ENCODE results near the gene HRH4. TPM values are rescaled to one million over a fixed set of nuclear protein-coding genes. Genes with fewer than 3 reads are reported as not detected.

HRH4 gene
- total and polyA plus RNA-seq, 2 donors (not counting 3 experiments of a cell fraction or from before 2014, with no cell fraction given), result 0.03 TPM; not detected in 1

DNA sequence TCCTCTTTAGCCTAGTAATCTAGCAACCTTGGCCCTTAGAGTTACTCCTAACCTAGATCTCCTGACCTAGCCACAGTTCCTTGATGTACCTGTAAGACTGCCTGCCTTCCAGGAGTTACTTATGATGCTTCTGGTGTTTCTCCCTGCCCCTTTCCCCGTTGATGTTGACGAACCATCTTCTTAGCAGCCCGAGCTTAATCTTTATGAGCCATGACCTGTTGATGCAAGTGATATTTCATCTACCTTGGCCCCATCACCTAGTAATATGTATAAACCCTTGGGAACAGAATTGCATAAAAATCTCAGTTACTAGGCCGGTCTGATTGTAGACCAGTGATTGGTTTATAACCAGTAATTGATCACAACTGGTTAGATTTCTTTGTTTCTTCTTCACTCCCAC is 31.2 kb upstream of the HRH4 start:
- no peak for TF ChIP-seq EZH2 (IDR thresholded peaks at IDR 0.05; ENCODE audit: borderline replicate concordance, low read depth, low read length, severe bottlenecking)
- TF ChIP-seq, protein P1, sequence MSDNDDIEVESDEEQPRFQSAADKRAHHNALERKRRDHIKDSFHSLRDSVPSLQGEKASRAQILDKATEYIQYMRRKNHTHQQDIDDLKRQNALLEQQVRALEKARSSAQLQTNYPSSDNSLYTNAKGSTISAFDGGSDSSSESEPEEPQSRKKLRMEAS (IDR thresholded peaks at IDR 0.05; ENCODE audit: insufficient read depth, insufficient read length), result no peak
- TF ChIP-seq GATA2 (IDR thresholded peaks at IDR 0.05; ENCODE audit: insufficient read depth, insufficient read length, low read depth, low read length), result no peak
- TF ChIP-seq JUN (IDR thresholded peaks at IDR 0.05; ENCODE audit: borderline replicate concordance, insufficient read depth, insufficient read length, low read depth), result no peak
- TF ChIP-seq POLR2AphosphoS5 (IDR thresholded peaks at IDR 0.05; ENCODE audit: insufficient read depth, low read depth, low read length), result no peak
- TF ChIP-seq MYC (IDR thresholded peaks at IDR 0.05; ENCODE audit: low read depth, low read length), result no peak
- no peak for TF ChIP-seq FOS (IDR thresholded peaks at IDR 0.05; ENCODE audit: borderline replicate concordance, insufficient read depth, low read length)
- no peak for TF ChIP-seq POLR2A (IDR thresholded peaks at IDR 0.05; ENCODE audit: low read depth, low read length)
- TF ChIP-seq, protein P2, sequence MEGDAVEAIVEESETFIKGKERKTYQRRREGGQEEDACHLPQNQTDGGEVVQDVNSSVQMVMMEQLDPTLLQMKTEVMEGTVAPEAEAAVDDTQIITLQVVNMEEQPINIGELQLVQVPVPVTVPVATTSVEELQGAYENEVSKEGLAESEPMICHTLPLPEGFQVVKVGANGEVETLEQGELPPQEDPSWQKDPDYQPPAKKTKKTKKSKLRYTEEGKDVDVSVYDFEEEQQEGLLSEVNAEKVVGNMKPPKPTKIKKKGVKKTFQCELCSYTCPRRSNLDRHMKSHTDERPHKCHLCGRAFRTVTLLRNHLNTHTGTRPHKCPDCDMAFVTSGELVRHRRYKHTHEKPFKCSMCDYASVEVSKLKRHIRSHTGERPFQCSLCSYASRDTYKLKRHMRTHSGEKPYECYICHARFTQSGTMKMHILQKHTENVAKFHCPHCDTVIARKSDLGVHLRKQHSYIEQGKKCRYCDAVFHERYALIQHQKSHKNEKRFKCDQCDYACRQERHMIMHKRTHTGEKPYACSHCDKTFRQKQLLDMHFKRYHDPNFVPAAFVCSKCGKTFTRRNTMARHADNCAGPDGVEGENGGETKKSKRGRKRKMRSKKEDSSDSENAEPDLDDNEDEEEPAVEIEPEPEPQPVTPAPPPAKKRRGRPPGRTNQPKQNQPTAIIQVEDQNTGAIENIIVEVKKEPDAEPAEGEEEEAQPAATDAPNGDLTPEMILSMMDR (IDR thresholded peaks at IDR 0.05; ENCODE audit: extremely low read depth in 1 of 2, insufficient read depth in 1 of 2, low read depth in 1 of 2, low read length in 2 of 2), result no peak
- POLR2A ChIA-PET, result interaction anchor here (0.7 kb wide), 1 partner anchor 484 kb away, joined by 3 read pairs; no protein-coding TSS in a partner anchor
- Histone ChIP-seq H3K4me1 (ENCODE audit: control insufficient read depth, extremely low read depth, insufficient read depth, low read length) (peaks cover 12% of the 10 kb centered on the region), H3K27ac (ENCODE audit: insufficient read depth, low read depth, low read length) (no peak overlapping the region), H3K4me3 (replicated peaks in 1 of 3; ENCODE audit: insufficient read depth in 1 of 3, low read depth in 1 of 3, low read length in 3 of 3) (no peak overlapping the region), H3K9ac (replicated peaks; ENCODE audit: extremely low read depth, insufficient read depth, low read length) (no peak overlapping the region), H3K9me3 (replicated peaks; ENCODE audit: control insufficient read depth, insufficient read depth, low read length) (no peaks in the 10 kb centered on the region), H3K27me3 (ENCODE audit: control insufficient read depth in 2 of 2, insufficient read depth in 2 of 2, low read length in 2 of 2) (no peaks in the 10 kb centered on the region), H2AFZ (ENCODE audit: low read depth, low read length) (no peak overlapping the region), H3K9me1 (replicated peaks; ENCODE audit: control insufficient read depth, extremely low read depth, insufficient read depth, low read length) (no peaks in the 10 kb centered on the region), H3K36me3 (ENCODE audit: control insufficient read depth in 2 of 2, extremely low read depth in 1 of 2, insufficient read depth in 2 of 2, low read length in 2 of 2) (peaks cover 0 to 2% of the 10 kb centered on the region in 2 experiments), H3K4me2 (ENCODE audit: insufficient read depth, low read length) (no peak overlapping the region), H4K20me1 (replicated peaks; ENCODE audit: control insufficient read depth, extremely low read depth, insufficient read depth, low read length) (no peaks in the 10 kb centered on the region), H3K79me2 (ENCODE audit: control insufficient read depth, insufficient read depth, low read length) (peaks cover 2% of the 10 kb centered on the region)
- dilution Hi-C loops (cut with MboI; ENCODE audit: extremely low pct_ligation_motif_present, low sequenced_read_pairs), result no loop called here
- DNase-seq (ENCODE audit: low read depth, low spot score) (no peak), FAIRE-seq (no peak)
- CTCF ChIA-PET, result no interaction called here
- BruUV-seq (replicated peaks), result no TSS peak
- intact Hi-C loops (cut with micrococcal nuclease), result loop anchor here (5.0 kb wide), 1 partner anchor 72 kb away; no protein-coding TSS in a partner anchor
